Heart right ventricle (tissue), 16 donors: Measurements from ENCODE around the gene ATG16L1. TPM values are rescaled to one million over a fixed set of nuclear protein-coding genes. Genes with fewer than 3 reads are reported as not detected.

Source experiments
- ATAC-seq, 8 donors: fragments of 200-7000 bp; cut with Tn5 transposase; one replicate each; pipeline ENCODE4 v1.9.1; 2020; ENCODE audit warnings: mild to moderate bottlenecking in 8 of 8, moderate library complexity in 8 of 8, moderate number of reproducible peaks in 1 of 8
- DNase-seq, 2 donors: peaks; one replicate each; pipeline ENCODE4 v3.0.0-alpha.2; 2020
- H3K27ac ChIP-seq, 10 donors: fragments of 200-600 bp; sonication (generic) in 2 of 10; one replicate each; pipeline versions ENCODE4 v1.5.0 to v1.8.0; 2020 to 2022; ENCODE audit warnings: mild to moderate bottlenecking in 3 of 10
- H3K27me3 ChIP-seq, 7 donors: fragments of 200-600 bp; one replicate each; pipeline ENCODE4 v1.8.0; 2021 to 2022; ENCODE audit warnings: mild to moderate bottlenecking in 2 of 7
- H3K36me3 ChIP-seq, 9 donors: fragments of 200-600 bp; sonication (generic) in 1 of 9; one replicate each; pipeline versions ENCODE4 v1.5.0 to v1.8.0; 2020 to 2022; ENCODE audit warnings: mild to moderate bottlenecking in 2 of 9
- H3K4me1 ChIP-seq, 9 donors: fragments of 200-600 bp; sonication (generic) in 1 of 9; one replicate each; pipeline versions ENCODE4 v1.5.0 to v1.8.0; 2020 to 2022; ENCODE audit warnings: mild to moderate bottlenecking in 4 of 9
- H3K4me3 ChIP-seq, 10 donors: fragments of 200-600 bp; sonication (generic) in 2 of 10; one replicate each; pipeline versions ENCODE4 v1.5.0 to v1.8.0; 2020 to 2022; ENCODE audit warnings: mild to moderate bottlenecking in 7 of 10, moderate library complexity in 2 of 10
- H3K9me3 ChIP-seq, 11 donors: fragments of 200-600 bp in 10 of 11; sonication (generic) in 2 of 11; one replicate each; pipeline versions ENCODE4 v1.5.0 to v1.8.0; 2013 to 2022; ENCODE audit warnings: mild to moderate bottlenecking in 2 of 11, control low read depth in 1 of 11, moderate library complexity in 1 of 11
- CTCF ChIP-seq, 9 donors: fragments of 200-600 bp; sonication (generic) in 2 of 9; IDR thresholded peaks; one replicate each; pipeline versions ENCODE4 v1.5.0 to v1.8.0; 2021 to 2022; ENCODE audit warnings: antibody characterized with exemption in 9 of 9, mild to moderate bottlenecking in 5 of 9, moderate library complexity in 1 of 9
- WGBS, 2 donors: extraction: QIAGEN DNeasy Blood & Tissue Kit; methylation state at CpG; one replicate each; pipeline ENCODE4 v1.1.7; 2013; ENCODE audit warnings: inconsistent platforms in 1 of 2; 5-methylcytosine and 5-hydroxymethylcytosine counted together
- intact Hi-C, 10 donors: fragments of 100-400 bp; cut with DNase I; formaldehyde crosslinking; loops; one replicate each; pipeline versions ENCODE4 v1.11.1 to v1.14.2; 2022
- polyA plus RNA-seq, 2 donors: library from polyadenylated mRNA; stranded (reverse); fragments of 200-250 nt; gene quantifications; one replicate each; pipeline ENCODE4 v1.2.3, GENCODE V29; 2013
- total RNA-seq, 10 donors: library from RNA; stranded (reverse); fragmentation: NEBNext Ultra II Directional in 3 of 10; extraction: Animal tissue kit (Norgen Biotek cat#: 25700) in 3 of 10; gene quantifications; one replicate each; pipeline versions ENCODE4 v1.2.1 to v1.2.4, GENCODE V29; 2021 to 2023
- donor health status: Arrhythmogenic right ventricular cardiomyopathy.
- donor health status: ischemic (EF 13 %, LVEDD 7.1; RV severe dilation, severe dysfunction).
- donor health status: healthy with polysubstance abuse.
- donor health status: DM: no; HTN: yes; CAD: no.
- donor health status: DM: no; HTN: no; CAD: no.
- donor health status: ischemic (EF 25% LVEDD 6.9; RV normal size, moderate dysfunction).
- donor health status: ischemic (EF 25% LVEDD 5.7; RV mildly dilated, moderate dysfunction).
- donor health status: healthy.
- donor health status: DM: yes; HTN: yes; CAD: no.
- donor health status: Ischemic cardiomyopathy.
- donor health status: ischemic (EF 35%, LVEDD 5.7; RV mildly dilated, moderate dysfunction).
- donor health status: nonischemic (EF 11% LVEDD 7.7; RV severe dilation, severe dysfunction).
- donor health status: DM: yes; HTN: yes; CAD: no.
- donor health status: PGD.
- donor health status: ischemic (EF 29% LVEDD 5.4; RV normal size, mild dysfunction).
- donor health status: nonischemic (EF 23%, LVEDD 6.1; RV moderate dilation, normal function).

ATG16L1 gene
- total and polyA plus RNA-seq, 12 donors = 7.4 to 19.2 (median 15.5) TPM

GRCh38 chr2:233325256-233325655 lies 73.8 kb downstream of the ATG16L1 start:
- H3K27me3 ChIP-seq = peaks cover 0 to 13% (median 0%) of the 10 kb centered on the region in 7 donors
- no peak for ATAC-seq
- no peak overlapping the region for H3K4me3 ChIP-seq
- DNase-seq = no peak
- H3K36me3 ChIP-seq = no peaks in the 10 kb centered on the region
- intact Hi-C loops = no loop called here
- H3K4me1 ChIP-seq = peaks cover 0 to 8% (median 0%) of the 10 kb centered on the region in 9 donors
- H3K27ac ChIP-seq = no peak overlapping the region
- H3K9me3 ChIP-seq = no peaks in the 10 kb centered on the region
- WGBS, 2 donors = 71 to 74% methylated on average over 4 of the region's 4 CpGs
- no peak for TF ChIP-seq CTCF (IDR thresholded peaks at IDR 0.05)

GRCh38 chr2:233325814-233326213 lies 74.3 kb downstream of the ATG16L1 start:
- intact Hi-C loops = no loop called here
- Histone ChIP-seq H3K4me1 (peaks cover 0 to 12% (median 0%) of the 10 kb centered on the region in 9 donors), H3K9me3 (no peaks in the 10 kb centered on the region), H3K27me3 (peaks cover 0 to 8% (median 0%) of the 10 kb centered on the region in 7 donors), H3K36me3 (no peaks in the 10 kb centered on the region), H3K27ac (no peak overlapping the region), H3K4me3 (no peak overlapping the region)
- TF ChIP-seq CTCF (IDR thresholded peaks at IDR 0.05) = no peak
- DNase-seq (no peak), ATAC-seq (no peak)
- 75 to 81% methylated on average over 10 of the region's 10 CpGs for WGBS, 2 donors

- no peak overlapping the region for H3K4me3 ChIP-seq
- H3K36me3 ChIP-seq = no peaks in the 10 kb centered on the region
- no peak for TF ChIP-seq CTCF (IDR thresholded peaks at IDR 0.05)
- H3K27ac ChIP-seq = no peak overlapping the region
- WGBS, 2 donors = 80 to 97% methylated on average over 8 of the region's 8 CpGs
- no peak for DNase-seq
- H3K27me3 ChIP-seq = peaks cover 0 to 5% (median 0%) of the 10 kb centered on the region in 7 donors
- peaks cover 0 to 18% (median 0%) of the 10 kb centered on the region in 9 donors for H3K4me1 ChIP-seq
- no peaks in the 10 kb centered on the region for H3K9me3 ChIP-seq
- intact Hi-C loops = no loop called here
- ATAC-seq = no peak
These were observed 75.0 kb downstream of the ATG16L1 start for GRCh38 chr2:233326500-233326899.

- WGBS, 2 donors = 70 to 71% methylated on average over 4 of the region's 4 CpGs
- TF ChIP-seq CTCF (IDR thresholded peaks at IDR 0.05) = no peak
- intact Hi-C loops = no loop called here
These were observed 77.4 kb downstream of the ATG16L1 start for GRCh38 chr2:233328922-233329321.

More at GRCh38 chr2:233328922-233329321, 77.4 kb downstream of the ATG16L1 start:
- no peak for ATAC-seq
- peaks cover 0 to 39% (median 0%) of the 10 kb centered on the region in 9 donors for H3K4me1 ChIP-seq
- no peak for DNase-seq
- H3K27me3 ChIP-seq = peaks cover 0 to 1% (median 0%) of the 10 kb centered on the region in 7 donors
- no peaks in the 10 kb centered on the region for H3K36me3 ChIP-seq
- no peak overlapping the region for H3K27ac ChIP-seq
- no peak overlapping the region for H3K4me3 ChIP-seq
- H3K9me3 ChIP-seq = no peaks in the 10 kb centered on the region
